Neuron (in vitro differentiated cells): Measurements from ENCODE around the gene ZNF385C.

Source experiments
- H2AFZ ChIP-seq: one replicate; pipeline ENCODE4 v1.6.1; 2013; ENCODE audit warnings: low read depth, mild to moderate bottlenecking, inconsistent platforms, low read length, moderate library complexity
- H3K27me3 ChIP-seq: one replicate; pipeline ENCODE4 v1.6.1; 2013; ENCODE audit warnings: low read length; ENCODE audit not compliant: insufficient read depth
- H3K36me3 ChIP-seq: one replicate; pipeline ENCODE4 v1.6.1; 2013; ENCODE audit warnings: low read length; ENCODE audit not compliant: insufficient read depth
- H3K4me1 ChIP-seq: one replicate; pipeline ENCODE4 v1.6.1; 2013; ENCODE audit warnings: low read length; ENCODE audit not compliant: insufficient read depth
- H3K4me3 ChIP-seq: 2 replicates; pipeline ENCODE4 v1.5.1; 2013; ENCODE audit warnings: mild to moderate bottlenecking, low read length, moderate library complexity
- H3K9me3 ChIP-seq: one replicate; pipeline ENCODE4 v1.6.1; 2013; ENCODE audit warnings: low read length

ZNF385C gene

GRCh38 chr17:42052346-42052877, 45.9 kb downstream of the ZNF385C start:
- H3K36me3 ChIP-seq: no peaks in the 10 kb centered on the region
- no peak overlapping the region for H2AFZ ChIP-seq
- no peak overlapping the region for H3K4me3 ChIP-seq
- peaks cover 9% of the 10 kb centered on the region for H3K9me3 ChIP-seq
- peaks cover 22% of the 10 kb centered on the region for H3K27me3 ChIP-seq
- peaks cover 18% of the 10 kb centered on the region for H3K4me1 ChIP-seq

DNA sequence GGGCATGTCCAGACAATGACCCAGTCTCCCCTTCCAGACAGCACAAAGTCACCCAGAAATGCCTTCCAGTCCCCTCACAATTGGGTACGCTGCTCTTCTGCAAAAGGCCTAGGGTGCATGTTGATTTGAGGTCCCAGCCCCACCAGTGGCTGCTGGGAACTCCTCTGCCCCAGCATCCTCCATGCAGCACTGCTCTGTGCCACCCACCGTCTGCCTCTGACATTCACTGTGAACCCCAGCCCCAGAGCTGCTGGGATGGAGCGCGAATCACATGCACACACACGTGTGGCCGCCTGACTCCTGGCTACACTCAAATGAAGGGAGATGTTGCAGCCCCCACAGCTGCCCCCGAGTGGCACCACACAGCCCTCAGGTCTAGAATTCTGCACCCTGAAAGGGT, 46.6 kb downstream of the ZNF385C start:
- Histone ChIP-seq H2AFZ (no peak overlapping the region), H3K4me3 (no peak overlapping the region), H3K27me3 (peaks cover 22% of the 10 kb centered on the region), H3K4me1 (peaks cover 18% of the 10 kb centered on the region), H3K36me3 (no peaks in the 10 kb centered on the region), H3K9me3 (peaks cover 5% of the 10 kb centered on the region)

DNA sequence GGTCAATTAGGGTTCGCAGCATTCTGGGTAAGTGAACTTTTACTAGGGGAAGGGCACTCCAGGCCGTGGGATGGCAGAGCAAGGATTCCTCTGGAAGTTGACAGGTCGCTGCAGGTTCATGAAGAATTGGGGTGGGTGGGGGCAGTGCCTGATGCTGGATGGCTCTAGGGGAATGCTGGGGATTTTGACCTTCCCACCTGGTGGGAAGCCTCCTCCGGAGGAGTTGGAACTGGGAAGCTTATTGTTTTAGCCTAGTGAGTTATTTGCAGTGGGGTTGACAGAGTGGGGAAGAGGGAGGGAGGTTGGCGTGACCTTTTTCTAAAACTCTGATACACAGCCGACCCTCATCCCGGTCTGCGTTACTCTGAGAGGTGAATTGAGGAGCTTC, 47.3 kb downstream of the ZNF385C start:
- peak overlapping the region; percentile 32 for H3K4me3 ChIP-seq
- peaks cover 18% of the 10 kb centered on the region for H3K4me1 ChIP-seq
- no peaks in the 10 kb centered on the region for H3K36me3 ChIP-seq
- peaks cover 22% of the 10 kb centered on the region for H3K27me3 ChIP-seq
- H2AFZ ChIP-seq: no peak overlapping the region
- H3K9me3 ChIP-seq: peaks cover under 1% of the 10 kb centered on the region

GRCh38 chr17:42050393-42051012, 47.8 kb downstream of the ZNF385C start, which contains the start of gene C17orf113:
Gene C17orf113 (minus strand): TSS chr17:42050601. CDS start chr17:42043376, 7,225 bp downstream.
- Histone ChIP-seq H2AFZ (peak within 1 kb of the TSS; percentile 93), H3K36me3 (no peaks in the 10 kb centered on the region), H3K4me3 (peak within 1 kb of the TSS; percentile 74), H3K27me3 (peaks cover 22% of the 10 kb centered on the region), H3K9me3 (no peaks in the 10 kb centered on the region), H3K4me1 (peaks cover 18% of the 10 kb centered on the region)

DNA sequence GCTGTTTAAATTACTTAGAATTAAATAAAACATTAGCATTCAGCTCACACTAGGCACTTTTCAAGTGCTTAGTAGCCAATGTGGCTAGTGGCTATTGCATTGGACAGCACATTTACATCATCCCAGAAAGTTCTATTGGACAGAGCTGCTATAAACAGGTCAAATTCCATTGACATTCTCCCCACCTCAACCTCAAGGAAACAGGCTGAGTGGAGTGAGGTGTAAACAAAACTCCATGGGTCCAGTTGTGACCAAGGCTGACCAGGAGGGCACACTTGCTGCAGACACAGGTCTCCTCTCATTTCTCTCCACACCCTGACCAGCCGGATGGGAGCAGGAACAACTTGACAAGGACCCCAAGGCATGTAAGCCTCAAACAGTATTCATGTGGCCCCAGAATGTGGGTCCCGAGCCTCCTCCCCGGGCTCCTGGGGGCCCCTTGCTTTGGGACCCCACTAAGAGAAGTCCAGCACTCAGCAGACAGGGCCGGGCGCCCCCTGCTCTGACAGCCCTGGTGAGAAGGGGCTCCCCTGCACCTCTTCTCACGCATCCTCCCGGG, 48.4 kb downstream of the ZNF385C start:
- peak overlapping the region; percentile 93 for H2AFZ ChIP-seq
- no peaks in the 10 kb centered on the region for H3K9me3 ChIP-seq
- peak overlapping the region; percentile 74 for H3K4me3 ChIP-seq
- peaks cover 22% of the 10 kb centered on the region for H3K27me3 ChIP-seq
- no peaks in the 10 kb centered on the region for H3K36me3 ChIP-seq
- peaks cover 18% of the 10 kb centered on the region for H3K4me1 ChIP-seq

DNA sequence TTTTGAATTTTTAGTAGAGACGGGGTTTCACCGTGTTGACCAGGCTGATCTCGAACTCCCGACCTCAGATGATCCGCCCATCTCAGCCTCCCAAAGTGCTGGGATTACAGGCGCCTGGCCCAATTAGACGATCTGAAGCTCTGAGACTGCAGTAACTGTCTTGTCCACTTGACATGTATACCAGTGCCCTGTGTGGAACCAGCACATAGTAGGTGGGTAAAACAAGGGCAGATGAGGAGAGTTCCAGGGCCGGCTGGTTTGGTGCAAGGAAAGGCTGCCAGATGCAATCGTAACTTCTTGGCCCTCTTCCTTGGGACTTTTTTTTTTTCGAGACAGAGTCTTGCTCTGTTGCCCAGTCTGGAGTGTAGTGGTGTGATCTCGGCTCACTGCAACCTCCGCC, 50.9 kb downstream of the ZNF385C start:
- no peak overlapping the region for H2AFZ ChIP-seq
- no peak overlapping the region for H3K4me3 ChIP-seq
- H3K9me3 ChIP-seq: no peaks in the 10 kb centered on the region
- peaks cover 3% of the 10 kb centered on the region for H3K27me3 ChIP-seq
- peaks cover 9% of the 10 kb centered on the region for H3K4me1 ChIP-seq
- no peaks in the 10 kb centered on the region for H3K36me3 ChIP-seq

- no peak overlapping the region for H2AFZ ChIP-seq
- H3K36me3 ChIP-seq: no peaks in the 10 kb centered on the region
- H3K27me3 ChIP-seq: no peaks in the 10 kb centered on the region
- no peaks in the 10 kb centered on the region for H3K9me3 ChIP-seq
- peaks cover 8% of the 10 kb centered on the region for H3K4me1 ChIP-seq
- H3K4me3 ChIP-seq: no peak overlapping the region
Measured at GRCh38 chr17:42045719-42046118, 52.6 kb downstream of the ZNF385C start.

GRCh38 chr17:42042598-42043319, 55.5 kb downstream of the ZNF385C start:
- H3K36me3 ChIP-seq: no peaks in the 10 kb centered on the region
- H3K27me3 ChIP-seq: no peaks in the 10 kb centered on the region
- H3K4me1 ChIP-seq: no peaks in the 10 kb centered on the region
- no peak overlapping the region for H2AFZ ChIP-seq
- H3K4me3 ChIP-seq: no peak overlapping the region
- no peaks in the 10 kb centered on the region for H3K9me3 ChIP-seq

- no peak overlapping the region for H3K4me3 ChIP-seq
- H2AFZ ChIP-seq: no peak overlapping the region
- no peaks in the 10 kb centered on the region for H3K9me3 ChIP-seq
- H3K4me1 ChIP-seq: peaks cover 5% of the 10 kb centered on the region
- no peaks in the 10 kb centered on the region for H3K27me3 ChIP-seq
- H3K36me3 ChIP-seq: no peaks in the 10 kb centered on the region
Measured at GRCh38 chr17:42041619-42042018, 56.7 kb downstream of the ZNF385C start.

- H3K9me3 ChIP-seq: no peaks in the 10 kb centered on the region
- H2AFZ ChIP-seq: no peak overlapping the region
- no peaks in the 10 kb centered on the region for H3K27me3 ChIP-seq
- no peaks in the 10 kb centered on the region for H3K36me3 ChIP-seq
- H3K4me1 ChIP-seq: peaks cover 8% of the 10 kb centered on the region
- H3K4me3 ChIP-seq: no peak overlapping the region
Measured at GRCh38 chr17:42040818-42041217, 57.5 kb downstream of the ZNF385C start.

GRCh38 chr17:42039794-42040763, 58.2 kb downstream of the ZNF385C start:
- H3K4me1 ChIP-seq: peaks cover 8% of the 10 kb centered on the region
- no peak overlapping the region for H2AFZ ChIP-seq
- no peaks in the 10 kb centered on the region for H3K27me3 ChIP-seq
- H3K9me3 ChIP-seq: no peaks in the 10 kb centered on the region
- H3K4me3 ChIP-seq: no peak overlapping the region
- no peaks in the 10 kb centered on the region for H3K36me3 ChIP-seq

DNA sequence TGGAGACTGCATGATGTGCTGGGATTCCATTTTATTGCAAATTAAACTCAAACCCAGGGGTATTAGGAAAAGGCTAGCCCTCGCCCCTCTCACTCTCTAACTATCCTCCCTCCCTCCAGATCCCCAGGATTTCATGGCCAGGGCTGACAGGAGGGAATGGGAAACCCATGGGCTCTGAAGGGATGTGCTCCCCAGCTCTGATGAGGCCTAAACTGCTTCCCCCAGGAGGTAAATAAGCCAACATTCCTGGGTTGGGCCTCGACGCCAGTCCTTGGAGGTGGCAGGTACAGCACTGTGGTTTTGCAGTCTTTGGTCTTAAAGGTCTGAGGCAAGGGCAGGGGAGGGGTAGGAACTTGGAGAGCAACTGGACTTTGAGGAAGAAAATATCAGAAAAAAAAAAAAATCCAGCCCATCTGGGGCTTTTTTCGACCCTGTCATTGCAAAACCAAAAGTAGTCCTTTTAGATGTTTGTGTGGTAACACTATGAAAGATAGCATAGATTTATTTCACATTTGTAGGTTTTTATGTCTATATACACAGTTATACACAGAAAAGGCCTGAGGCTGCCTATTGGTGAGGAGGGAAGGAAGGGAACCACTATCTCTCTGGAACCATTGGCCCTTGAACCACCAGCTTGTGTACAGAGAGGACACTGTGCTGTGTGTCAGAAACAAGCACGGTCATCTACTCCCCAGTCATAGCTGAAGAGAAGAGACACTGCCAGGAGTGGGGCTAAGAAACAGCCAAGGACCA, 59.9 kb downstream of the ZNF385C start:
- H3K4me1 ChIP-seq: peaks cover 8% of the 10 kb centered on the region
- no peak overlapping the region for H3K4me3 ChIP-seq
- H3K27me3 ChIP-seq: no peaks in the 10 kb centered on the region
- H2AFZ ChIP-seq: no peak overlapping the region
- H3K36me3 ChIP-seq: no peaks in the 10 kb centered on the region
- no peaks in the 10 kb centered on the region for H3K9me3 ChIP-seq
